KMS-11 (cell line): Measurements from ENCODE around the gene ZBTB40.

Experiments
- H2AFZ ChIP-seq: fragments of 200-600 bp; sonication (generic); 2 replicates; pipeline ENCODE4 v1.6.1; 2016; ENCODE audit warnings: antibody characterized with exemption, mixed run types, low read depth
- H3K27ac ChIP-seq: fragments of 200-600 bp; sonication (generic); 2 replicates; pipeline ENCODE4 v1.6.1; 2016; ENCODE audit warnings: mild to moderate bottlenecking, mixed run types
- H3K27me3 ChIP-seq: fragments of 200-600 bp; sonication (generic); 2 replicates; pipeline ENCODE4 v1.6.1; 2017; ENCODE audit warnings: mild to moderate bottlenecking, low read depth, mixed run types, moderate library complexity; ENCODE audit not compliant: insufficient read depth
- H3K36me3 ChIP-seq: fragments of 200-600 bp; sonication (generic); 2 replicates; pipeline ENCODE4 v1.6.1; 2017; ENCODE audit warnings: mild to moderate bottlenecking, mixed run types; ENCODE audit not compliant: insufficient read depth
- H3K4me1 ChIP-seq: fragments of 200-600 bp; sonication (generic); 2 replicates; pipeline ENCODE4 v1.6.1; 2016; ENCODE audit warnings: mild to moderate bottlenecking, low read depth, mixed run types; ENCODE audit not compliant: poor library complexity, severe bottlenecking
- H3K4me2 ChIP-seq: fragments of 200-600 bp; sonication (generic); 2 replicates; pipeline ENCODE4 v1.7.0; 2016; ENCODE audit warnings: mild to moderate bottlenecking, mixed run types
- H3K4me3 ChIP-seq: fragments of 200-600 bp; sonication (generic); IDR thresholded peaks from 2 replicates; pipeline ENCODE4 v1.6.1; 2017; ENCODE audit warnings: low read depth, low read length, mixed read lengths; ENCODE audit not compliant: insufficient read depth
- H3K79me2 ChIP-seq: fragments of 200-600 bp; sonication (generic); 2 replicates; pipeline ENCODE4 v1.6.1; 2016; ENCODE audit warnings: low read depth, mixed run types; ENCODE audit not compliant: insufficient read depth
- H3K9ac ChIP-seq: fragments of 200-600 bp; sonication (generic); 2 replicates; pipeline ENCODE4 v1.6.1; 2016; ENCODE audit warnings: mild to moderate bottlenecking, mixed run types
- H4K20me1 ChIP-seq: fragments of 200-600 bp; sonication (generic); 2 replicates; pipeline ENCODE4 v1.6.1; 2016; ENCODE audit warnings: mild to moderate bottlenecking, mixed run types; ENCODE audit not compliant: insufficient read depth
- TF ChIP-seq, protein P1 (sequence below): fragments of 200-600 bp; sonication (generic); conservative IDR thresholded peaks from 2 replicates; pipeline ENCODE4 v1.6.1; 2017; ENCODE audit warnings: low read depth, mild to moderate bottlenecking, antibody characterized with exemption, low read length, moderate library complexity, mixed read lengths

ZBTB40 gene

GRCh38 chr1:22411589-22411988, 40.1 kb upstream of the ZBTB40 start:
- H3K4me3 ChIP-seq, result no peak overlapping the region
- H3K4me1 ChIP-seq, result no peaks in the 10 kb centered on the region
- TF ChIP-seq, protein P1, sequence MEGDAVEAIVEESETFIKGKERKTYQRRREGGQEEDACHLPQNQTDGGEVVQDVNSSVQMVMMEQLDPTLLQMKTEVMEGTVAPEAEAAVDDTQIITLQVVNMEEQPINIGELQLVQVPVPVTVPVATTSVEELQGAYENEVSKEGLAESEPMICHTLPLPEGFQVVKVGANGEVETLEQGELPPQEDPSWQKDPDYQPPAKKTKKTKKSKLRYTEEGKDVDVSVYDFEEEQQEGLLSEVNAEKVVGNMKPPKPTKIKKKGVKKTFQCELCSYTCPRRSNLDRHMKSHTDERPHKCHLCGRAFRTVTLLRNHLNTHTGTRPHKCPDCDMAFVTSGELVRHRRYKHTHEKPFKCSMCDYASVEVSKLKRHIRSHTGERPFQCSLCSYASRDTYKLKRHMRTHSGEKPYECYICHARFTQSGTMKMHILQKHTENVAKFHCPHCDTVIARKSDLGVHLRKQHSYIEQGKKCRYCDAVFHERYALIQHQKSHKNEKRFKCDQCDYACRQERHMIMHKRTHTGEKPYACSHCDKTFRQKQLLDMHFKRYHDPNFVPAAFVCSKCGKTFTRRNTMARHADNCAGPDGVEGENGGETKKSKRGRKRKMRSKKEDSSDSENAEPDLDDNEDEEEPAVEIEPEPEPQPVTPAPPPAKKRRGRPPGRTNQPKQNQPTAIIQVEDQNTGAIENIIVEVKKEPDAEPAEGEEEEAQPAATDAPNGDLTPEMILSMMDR, result no peak
- H2AFZ ChIP-seq, result no peak overlapping the region
- H3K79me2 ChIP-seq, result no peaks in the 10 kb centered on the region
- no peak overlapping the region for H3K27ac ChIP-seq
- H3K27me3 ChIP-seq, result peaks cover 49% of the 10 kb centered on the region; the same call in 1 of the 2 replicates
- no peak overlapping the region for H3K4me2 ChIP-seq
- H4K20me1 ChIP-seq, result no peaks in the 10 kb centered on the region
- H3K9ac ChIP-seq, result no peak overlapping the region
- no peaks in the 10 kb centered on the region for H3K36me3 ChIP-seq

- Histone ChIP-seq H3K27me3 (peaks cover 42% of the 10 kb centered on the region; the same call in 1 of the 2 replicates), H3K4me2 (no peak overlapping the region), H3K4me3 (no peak overlapping the region), H3K9ac (no peak overlapping the region), H2AFZ (no peak overlapping the region), H4K20me1 (no peaks in the 10 kb centered on the region), H3K79me2 (no peaks in the 10 kb centered on the region), H3K4me1 (no peaks in the 10 kb centered on the region), H3K36me3 (no peaks in the 10 kb centered on the region), H3K27ac (no peak overlapping the region)
- TF ChIP-seq, protein P1, result no peak
These were observed 38.5 kb upstream of the ZBTB40 start for GRCh38 chr1:22412932-22413727.

DNA sequence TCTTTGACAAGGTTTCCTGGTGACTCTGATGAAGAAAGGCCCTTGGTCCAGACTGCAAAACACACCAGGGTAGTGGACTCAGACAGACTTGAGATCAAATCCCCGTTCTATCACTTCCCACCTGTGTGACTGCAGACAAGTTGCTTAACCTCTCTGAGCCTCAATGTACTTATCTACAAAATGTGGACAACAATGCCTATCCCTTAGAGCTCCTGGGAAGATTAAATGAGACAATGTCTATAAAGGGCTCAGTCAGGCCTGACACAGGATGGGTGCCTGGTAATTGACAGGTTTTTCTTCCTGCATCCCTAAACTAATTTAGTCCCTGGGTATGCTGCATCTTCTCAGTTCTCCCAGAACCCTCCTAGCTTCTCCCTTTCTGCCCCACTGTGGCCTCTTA, 37.9 kb upstream of the ZBTB40 start:
- H3K4me1 ChIP-seq, result peaks cover 3% of the 10 kb centered on the region
- H3K27ac ChIP-seq, result no peak overlapping the region
- peaks cover 39% of the 10 kb centered on the region; the same call in 1 of the 2 replicates for H3K27me3 ChIP-seq
- TF ChIP-seq, protein P1, result no peak
- no peak overlapping the region for H2AFZ ChIP-seq
- H4K20me1 ChIP-seq, result no peaks in the 10 kb centered on the region
- no peaks in the 10 kb centered on the region for H3K36me3 ChIP-seq
- no peak overlapping the region for H3K4me2 ChIP-seq
- no peak overlapping the region for H3K9ac ChIP-seq
- H3K4me3 ChIP-seq, result no peak overlapping the region
- no peaks in the 10 kb centered on the region for H3K79me2 ChIP-seq

DNA sequence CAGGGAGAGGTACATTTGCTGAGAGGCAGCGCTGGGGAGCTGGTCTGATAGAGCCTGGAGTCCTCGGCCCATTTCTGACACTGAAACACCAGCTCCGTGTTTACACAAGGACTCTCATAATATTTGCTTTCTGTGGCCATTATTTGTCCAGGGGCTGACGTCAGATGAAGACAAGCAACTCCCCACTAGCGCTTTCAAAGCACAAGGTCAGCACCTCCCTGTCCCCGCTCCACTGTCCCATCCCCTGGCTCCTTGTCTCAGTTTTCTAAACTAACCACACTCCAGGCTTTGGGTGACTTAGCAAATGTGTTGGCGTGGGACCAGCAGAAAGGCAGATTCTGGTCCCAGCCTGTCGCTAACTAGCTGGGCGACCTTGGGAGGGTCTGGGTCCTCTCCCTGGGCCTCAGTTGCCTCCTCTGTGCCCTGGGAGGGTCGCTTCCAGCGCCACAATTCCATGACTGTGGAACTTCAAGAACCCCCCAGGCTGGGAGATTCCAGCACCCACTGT, 37.4 kb upstream of the ZBTB40 start:
- no peak overlapping the region for H3K4me3 ChIP-seq
- H4K20me1 ChIP-seq, result no peaks in the 10 kb centered on the region
- H3K27me3 ChIP-seq, result peaks cover 37% of the 10 kb centered on the region; the same call in 1 of the 2 replicates
- peaks cover 8% of the 10 kb centered on the region for H3K4me1 ChIP-seq
- H3K4me2 ChIP-seq, result no peak overlapping the region
- TF ChIP-seq, protein P1, result no peak
- H3K36me3 ChIP-seq, result no peaks in the 10 kb centered on the region
- no peak overlapping the region for H2AFZ ChIP-seq
- no peak overlapping the region for H3K9ac ChIP-seq
- no peaks in the 10 kb centered on the region for H3K79me2 ChIP-seq
- no peak overlapping the region for H3K27ac ChIP-seq
